GM04503 (cell line): ENCODE results near the gene EXOC6B.

Experiments used
- DNase-seq: peaks from one replicate; pipeline ENCODE4 v3.0.0-alpha.2; 2012; ENCODE audit warnings: low read depth

Gene EXOC6B

DNA sequence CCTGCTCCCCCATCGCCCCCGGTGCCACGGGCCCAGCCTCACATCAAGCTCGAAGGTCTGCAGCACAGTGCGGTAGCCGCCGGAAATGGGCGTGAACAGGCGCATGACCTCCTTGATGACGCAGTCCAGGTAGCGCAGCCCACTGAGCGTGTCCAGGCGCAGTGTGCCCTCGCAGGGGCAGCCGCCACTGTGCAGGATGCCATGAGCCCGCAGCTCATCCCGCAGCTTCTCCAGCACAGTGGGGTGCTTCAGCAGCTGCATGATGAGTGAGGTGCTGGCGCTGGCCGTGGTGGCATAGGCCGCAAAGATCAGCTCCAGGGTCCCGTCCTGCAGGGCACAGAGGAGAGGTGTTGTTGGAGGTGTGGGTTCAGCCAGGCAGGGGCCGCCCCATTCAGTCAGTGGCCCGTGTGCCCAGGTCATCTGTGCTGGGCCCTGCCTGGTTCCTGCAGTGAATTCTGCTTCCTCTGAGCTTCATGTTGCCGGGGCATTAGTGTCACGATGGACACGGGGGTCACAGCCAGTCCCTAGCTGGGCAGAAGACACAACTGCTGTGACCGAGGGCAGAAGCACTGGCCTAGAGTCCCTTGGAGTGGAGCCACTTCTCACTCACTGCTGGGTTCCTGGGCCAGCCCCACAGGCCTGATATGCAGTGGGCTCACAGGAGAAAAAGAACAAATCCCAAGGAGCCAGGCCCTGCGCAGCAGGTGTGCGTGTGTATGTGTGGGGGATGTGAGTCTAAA lies 692.7 kb downstream of the EXOC6B start:
- no peak for DNase-seq

DNA sequence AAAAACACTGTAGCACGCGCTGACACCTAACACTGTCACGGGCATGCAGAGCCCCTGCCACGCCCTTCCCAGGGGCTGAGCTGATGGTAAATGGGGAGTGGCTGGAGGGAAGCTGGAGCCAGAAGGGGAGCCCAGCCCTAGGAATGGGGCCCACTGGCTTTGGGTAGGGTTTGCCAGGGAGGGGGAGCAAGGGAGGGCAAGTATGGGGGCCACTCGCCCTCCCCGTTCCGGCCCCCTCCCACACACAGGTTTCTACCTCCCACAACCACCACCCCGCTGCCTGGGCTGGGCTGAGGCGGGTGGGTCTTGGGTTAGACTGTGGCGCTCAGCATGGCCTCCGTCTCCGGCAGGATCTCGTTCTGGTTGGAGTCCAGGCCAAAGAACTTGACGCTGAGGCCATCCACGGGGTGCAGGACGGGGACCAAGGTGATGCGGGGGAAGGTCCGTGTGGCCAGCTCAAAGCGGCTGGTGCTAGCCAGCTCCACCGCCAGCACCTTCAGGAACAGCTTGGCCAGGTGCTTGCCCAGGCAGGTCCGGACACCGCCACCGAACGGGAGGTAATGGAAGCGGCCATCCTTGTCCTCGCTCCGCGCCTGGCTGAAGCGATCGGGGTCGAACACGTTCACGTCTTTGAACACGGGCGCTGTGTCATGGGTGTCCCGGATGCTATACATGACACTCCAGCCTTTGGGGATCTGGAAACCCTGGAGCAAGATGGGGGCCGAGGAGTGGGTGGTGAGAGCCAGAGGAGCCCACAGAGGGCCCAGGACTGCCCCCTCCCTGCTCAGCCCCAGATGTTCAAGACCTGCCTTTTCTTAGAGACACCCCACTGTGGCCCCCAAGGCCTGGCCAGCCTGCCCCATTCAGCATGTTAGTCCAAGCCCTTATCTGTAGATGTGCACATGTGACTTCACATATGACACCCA lies 693.7 kb downstream of the EXOC6B start:
- DNase-seq, result no peak

DNA sequence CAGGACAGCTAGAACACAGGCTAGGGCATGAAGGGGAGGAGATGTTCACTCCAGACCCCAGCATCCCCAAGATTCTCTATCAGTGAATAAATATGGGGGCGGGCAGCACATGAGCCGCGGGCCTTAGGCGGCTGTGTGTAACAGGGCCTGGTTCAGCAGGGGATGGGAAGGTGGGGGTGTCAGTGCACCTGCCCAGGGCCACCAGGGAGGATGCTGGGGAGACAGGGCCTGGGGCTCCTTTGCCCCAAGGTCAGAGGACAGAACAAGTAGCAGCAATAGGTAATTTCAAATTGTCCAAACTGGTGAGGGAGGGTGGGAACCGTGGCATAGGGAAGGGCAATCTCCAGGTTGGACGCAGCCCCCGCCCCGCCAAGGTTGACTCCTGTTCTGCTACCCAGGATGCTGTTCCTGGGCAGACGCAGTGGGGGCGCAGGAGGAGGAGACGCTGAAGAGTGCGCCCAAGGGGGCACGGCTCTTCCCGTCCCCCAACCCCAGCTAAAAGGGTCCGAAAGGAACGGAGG lies 694.4 kb downstream of the EXOC6B start:
- DNase-seq, result no peak

DNA sequence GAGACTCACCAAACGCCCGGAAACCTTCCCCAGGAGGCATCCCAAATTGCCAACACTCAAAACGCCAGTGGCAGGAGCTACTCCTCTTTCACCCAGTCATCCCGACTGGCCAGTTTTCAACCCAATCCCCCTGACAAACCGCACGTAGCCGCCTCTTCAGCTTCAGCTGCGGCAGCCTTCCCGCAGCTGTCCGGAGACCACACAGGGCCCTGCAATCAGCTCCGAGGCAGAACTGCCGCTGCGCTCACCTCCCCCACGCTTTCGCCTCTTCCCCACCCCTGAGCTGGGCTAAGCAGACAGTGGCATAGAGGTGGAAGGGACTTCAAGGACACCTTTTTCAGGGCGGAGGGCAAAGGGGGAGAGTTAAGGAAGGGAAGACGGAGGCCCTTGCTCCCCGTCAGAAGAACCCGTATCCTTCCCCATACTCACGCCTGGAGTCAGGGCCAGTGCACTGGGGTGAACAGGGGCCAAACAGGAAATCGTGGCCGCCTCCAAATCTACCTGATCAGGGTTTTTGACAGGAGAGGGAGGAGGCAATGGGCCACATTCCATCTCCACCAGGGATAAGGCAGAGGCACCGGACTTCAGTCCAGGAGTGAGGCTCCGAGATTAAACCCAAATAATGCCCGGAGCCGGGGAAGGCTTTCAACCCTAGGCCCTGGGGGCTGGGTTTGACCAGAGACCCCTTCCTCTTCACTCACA lies 695.0 kb downstream of the EXOC6B start:
- no peak for DNase-seq

DNA sequence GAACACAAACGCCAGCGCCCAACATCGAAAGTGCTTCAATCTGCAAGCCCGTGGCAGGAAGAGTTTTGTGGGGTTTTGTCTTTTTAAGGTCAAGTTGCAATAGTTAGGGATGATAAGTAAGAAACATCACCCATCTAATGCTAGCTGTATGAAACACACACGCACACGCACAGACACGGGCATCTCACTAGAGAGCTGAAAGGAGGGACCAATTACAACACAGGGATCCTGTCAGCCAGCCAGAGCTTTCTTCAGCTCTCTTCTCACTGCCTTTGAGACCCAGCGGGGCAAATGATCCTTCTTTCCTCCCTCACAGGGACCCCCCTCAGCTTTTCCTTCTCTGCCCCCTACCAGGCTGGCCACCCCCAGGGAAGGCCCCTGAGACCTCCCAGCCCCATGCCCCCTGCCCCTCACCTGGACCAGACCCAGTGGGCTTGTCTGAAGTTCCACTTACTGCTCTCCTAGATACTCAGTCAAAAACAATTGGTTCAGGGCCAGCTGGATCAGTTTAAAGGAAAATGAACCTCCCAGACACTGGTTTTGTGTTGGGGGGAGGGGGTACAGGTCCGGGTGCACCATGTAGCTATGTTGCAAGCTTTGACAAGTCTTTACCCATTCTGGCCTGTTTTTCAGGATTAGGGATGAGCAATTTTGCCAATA lies 696.0 kb downstream of the EXOC6B start:
- DNase-seq, result no peak

DNA sequence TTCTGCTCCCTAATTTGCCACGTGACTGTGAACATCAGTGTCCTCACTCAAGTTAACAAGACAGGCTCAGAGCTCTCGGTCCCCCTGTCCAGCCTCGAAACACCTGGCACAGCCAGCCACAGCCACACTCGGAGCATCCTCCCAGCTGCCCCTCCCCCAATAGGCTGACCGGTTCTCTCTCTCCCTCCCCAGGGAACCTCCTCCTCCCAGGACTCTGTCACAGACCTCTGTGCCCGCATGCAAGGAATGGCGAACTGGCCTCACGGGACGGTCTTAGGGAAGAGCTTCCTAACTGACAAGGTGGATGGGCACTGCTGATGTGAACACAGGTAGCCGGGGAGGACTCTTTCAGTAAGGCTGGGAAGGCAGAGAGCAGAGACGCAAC lies 697.0 kb downstream of the EXOC6B start:
- no peak for DNase-seq

DNA sequence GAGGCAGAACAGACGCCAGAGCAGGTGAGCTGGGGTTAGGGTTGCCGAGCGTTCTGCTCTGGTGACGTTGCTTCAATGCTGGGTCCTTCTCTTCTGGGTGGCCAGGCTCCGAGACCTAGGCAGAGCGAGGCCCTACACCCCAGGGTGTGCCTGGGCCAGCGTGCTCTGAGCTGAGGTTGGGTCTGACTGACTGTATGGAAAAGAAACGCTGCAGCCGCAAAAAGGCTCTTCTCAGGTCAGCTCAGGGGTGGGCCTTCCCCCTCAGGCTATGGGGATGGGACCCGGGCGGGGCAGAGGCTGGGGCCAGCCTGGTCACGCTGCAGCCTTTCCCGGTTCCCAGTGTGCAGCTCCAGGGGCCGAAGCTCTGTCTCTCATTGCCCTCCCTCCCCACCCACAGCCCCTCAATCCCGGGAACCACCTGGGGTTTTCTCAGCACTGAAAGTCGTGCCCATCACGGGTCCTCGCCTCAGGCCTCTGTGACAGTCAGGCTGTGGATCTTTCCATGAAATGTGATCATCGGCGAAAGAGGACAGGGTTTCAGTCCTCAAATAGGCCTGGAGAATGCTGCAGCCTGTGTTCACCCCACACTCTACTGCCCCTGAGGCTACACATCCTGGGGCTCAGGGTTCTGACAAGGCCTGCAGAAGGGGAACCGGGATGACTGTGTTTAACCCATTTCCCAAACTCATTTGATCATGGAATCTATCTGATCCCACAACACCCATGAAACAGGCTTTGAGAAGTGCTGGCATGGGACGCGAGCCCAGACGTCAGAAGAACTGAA lies 697.6 kb downstream of the EXOC6B start:
- DNase-seq, result no peak

DNA sequence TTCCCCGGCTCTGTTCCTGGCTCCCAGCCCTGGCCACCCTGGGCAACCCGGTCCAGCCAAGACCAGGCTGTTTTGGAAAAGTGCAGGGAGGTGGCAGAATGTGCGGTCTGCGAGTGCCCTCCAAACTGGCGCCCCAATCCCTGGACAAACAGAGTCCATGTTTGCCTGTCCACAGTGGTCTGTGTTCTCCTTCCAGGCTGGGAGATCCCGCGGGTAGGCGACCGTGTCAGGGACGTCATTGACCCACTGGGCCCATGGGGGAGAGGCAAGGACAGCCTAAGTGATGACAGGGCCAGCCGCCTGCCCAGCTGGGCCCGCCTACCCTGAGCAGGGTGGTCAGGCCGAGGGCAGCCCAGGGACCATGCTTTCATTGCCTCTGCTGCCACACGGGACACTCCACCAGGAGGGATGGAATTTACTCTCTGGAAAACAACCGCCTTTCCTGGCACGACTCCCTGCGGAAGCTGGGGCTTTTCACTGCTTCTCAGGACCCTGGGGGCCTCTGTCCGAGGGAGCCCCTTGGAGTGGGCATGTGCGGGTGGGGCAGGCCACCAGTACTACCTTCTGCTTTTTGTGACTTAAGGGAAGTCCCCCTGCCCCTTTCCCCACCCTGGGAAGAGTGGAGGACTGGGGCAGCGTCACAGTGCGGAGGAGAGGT lies 698.3 kb downstream of the EXOC6B start:
- DNase-seq, result no peak

DNA sequence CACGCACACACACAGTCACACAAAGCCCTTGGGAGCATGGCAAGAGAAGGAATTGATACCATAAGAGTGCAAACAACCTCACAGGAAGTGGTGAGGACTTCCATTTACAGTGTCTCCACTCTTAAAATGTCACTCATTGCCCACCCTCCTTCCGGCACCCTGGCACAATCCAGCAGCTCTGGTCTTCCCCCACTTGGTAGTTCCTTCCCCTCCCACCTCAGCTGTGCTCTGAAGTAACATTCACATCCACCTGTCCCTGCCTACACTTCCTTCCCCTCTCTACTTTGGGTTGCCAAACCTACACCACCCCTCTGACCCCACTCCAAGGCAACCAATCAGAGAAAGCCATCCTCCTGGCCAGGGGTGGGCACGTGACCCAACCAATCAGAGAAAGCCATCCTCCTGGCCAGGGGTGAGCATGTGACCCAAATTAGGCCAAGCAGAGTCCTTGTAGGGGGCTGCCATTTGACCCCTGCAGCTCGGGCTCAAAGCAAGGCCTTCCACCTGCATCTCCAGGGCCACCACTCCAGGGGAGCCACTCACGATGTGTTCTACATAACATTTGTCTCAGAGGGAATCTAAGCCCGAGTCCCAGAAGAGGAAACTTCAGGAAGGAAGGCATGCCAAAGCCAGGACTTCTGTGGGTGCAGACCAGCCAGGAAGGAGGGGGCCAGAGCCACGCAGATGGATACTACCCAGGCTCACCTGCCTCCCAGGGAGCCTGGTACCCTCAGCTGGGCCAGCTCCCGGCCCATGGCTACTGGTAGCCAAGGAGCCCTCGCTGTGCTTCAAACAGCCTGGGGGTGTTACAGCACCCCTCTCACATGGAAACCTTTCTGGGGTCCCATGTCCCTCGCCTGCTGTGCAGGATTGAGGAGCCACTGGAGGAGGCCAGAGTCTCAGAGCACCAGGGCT lies 699.4 kb downstream of the EXOC6B start:
- no peak for DNase-seq
